Osteocyte (in vitro differentiated cells): Measurements from ENCODE around the gene SBSN. TPM values are rescaled to one million over a fixed set of nuclear protein-coding genes. Genes with fewer than 3 reads are reported as not detected.

ENCODE experiments used
- DNase-seq: peaks from one replicate; pipeline ENCODE4 v3.0.0; 2021; ENCODE audit warnings: mixed read lengths; ENCODE audit not compliant: unreplicated experiment; ENCODE audit errors: extremely low spot score
- H3K27ac Mint-ChIP-seq: one replicate; pipeline ENCODE4 v1.8.0; 2021; ENCODE audit warnings: mild to moderate bottlenecking, mixed read lengths; ENCODE audit not compliant: unreplicated experiment
- H3K27me3 Mint-ChIP-seq: one replicate; pipeline ENCODE4 v1.8.0; 2021; ENCODE audit warnings: mixed read lengths; ENCODE audit not compliant: unreplicated experiment
- H3K36me3 Mint-ChIP-seq: one replicate; pipeline ENCODE4 v1.8.0; 2021; ENCODE audit warnings: mixed read lengths; ENCODE audit not compliant: unreplicated experiment
- H3K4me1 Mint-ChIP-seq: one replicate; pipeline ENCODE4 v1.8.0; 2021; ENCODE audit warnings: mixed read lengths; ENCODE audit not compliant: unreplicated experiment
- H3K4me3 Mint-ChIP-seq: one replicate; pipeline ENCODE4 v1.8.0; 2021; ENCODE audit warnings: mild to moderate bottlenecking, moderate library complexity, mixed read lengths; ENCODE audit not compliant: unreplicated experiment
- H3K9me3 Mint-ChIP-seq: one replicate; pipeline ENCODE4 v1.8.0; 2021; ENCODE audit warnings: mixed read lengths; ENCODE audit not compliant: unreplicated experiment
- total RNA-seq: library from RNA; stranded (reverse); gene quantifications from 2 replicates; pipeline ENCODE4 v1.2.1, GENCODE V29; 2021
- TF ChIP-seq, protein P1 (sequence below): fragments of 200-600 bp; sonication (generic); IDR thresholded peaks from 2 replicates; pipeline ENCODE4 v1.5.0; 2021; ENCODE audit warnings: antibody characterized with exemption, mild to moderate bottlenecking, moderate library complexity

The SBSN gene
- total RNA-seq, 1 donor from 2014 or later = not detected

DNA sequence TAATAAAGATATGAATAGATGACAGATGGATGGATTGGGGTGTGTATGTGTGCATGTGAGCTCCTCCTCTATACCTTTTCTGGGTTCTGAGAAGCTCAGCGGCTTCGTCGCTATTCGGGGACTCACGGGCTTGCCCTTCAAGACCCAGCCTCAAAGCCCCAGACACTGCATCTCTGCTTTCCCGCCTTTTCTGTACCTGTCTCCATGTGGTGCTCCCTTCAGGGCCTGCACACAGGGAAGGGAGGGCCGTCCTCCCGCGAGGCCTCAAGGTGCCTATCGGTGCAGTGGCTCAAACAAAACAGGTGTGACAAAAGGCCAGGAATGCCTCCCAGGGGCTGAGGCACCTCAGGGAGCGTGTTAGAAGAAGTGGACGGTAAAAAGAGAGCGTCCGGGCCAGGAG lies 54.0 kb downstream of the SBSN start:
- Mint-ChIP-seq H3K4me1 (no peaks in the 10 kb centered on the region), H3K9me3 (no peaks in the 10 kb centered on the region), H3K36me3 (no peaks in the 10 kb centered on the region), H3K27me3 (no peaks in the 10 kb centered on the region), H3K4me3 (no peak overlapping the region), H3K27ac (no peak overlapping the region)
- no peak for DNase-seq
- TF ChIP-seq, protein P1, sequence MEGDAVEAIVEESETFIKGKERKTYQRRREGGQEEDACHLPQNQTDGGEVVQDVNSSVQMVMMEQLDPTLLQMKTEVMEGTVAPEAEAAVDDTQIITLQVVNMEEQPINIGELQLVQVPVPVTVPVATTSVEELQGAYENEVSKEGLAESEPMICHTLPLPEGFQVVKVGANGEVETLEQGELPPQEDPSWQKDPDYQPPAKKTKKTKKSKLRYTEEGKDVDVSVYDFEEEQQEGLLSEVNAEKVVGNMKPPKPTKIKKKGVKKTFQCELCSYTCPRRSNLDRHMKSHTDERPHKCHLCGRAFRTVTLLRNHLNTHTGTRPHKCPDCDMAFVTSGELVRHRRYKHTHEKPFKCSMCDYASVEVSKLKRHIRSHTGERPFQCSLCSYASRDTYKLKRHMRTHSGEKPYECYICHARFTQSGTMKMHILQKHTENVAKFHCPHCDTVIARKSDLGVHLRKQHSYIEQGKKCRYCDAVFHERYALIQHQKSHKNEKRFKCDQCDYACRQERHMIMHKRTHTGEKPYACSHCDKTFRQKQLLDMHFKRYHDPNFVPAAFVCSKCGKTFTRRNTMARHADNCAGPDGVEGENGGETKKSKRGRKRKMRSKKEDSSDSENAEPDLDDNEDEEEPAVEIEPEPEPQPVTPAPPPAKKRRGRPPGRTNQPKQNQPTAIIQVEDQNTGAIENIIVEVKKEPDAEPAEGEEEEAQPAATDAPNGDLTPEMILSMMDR = no peak

Other genes with a start within 250 kb of the SBSN start
- gene HAMP, start 245.8 kb downstream of the SBSN start, total RNA-seq = 0.68 TPM in 1 of 2 replicates, not detected in the other
- not detected in 2 replicates for gene MAG, start 236.2 kb downstream of the SBSN start, total RNA-seq
- not detected in 2 replicates for gene CD22, start 199.1 kb downstream of the SBSN start, total RNA-seq
- not detected in 2 replicates for gene FFAR1, start 180.4 kb downstream of the SBSN start, total RNA-seq
- not detected in 2 replicates for gene FFAR3, start 169.9 kb downstream of the SBSN start, total RNA-seq
- not detected in 2 replicates for gene GPR42, start 157.2 kb downstream of the SBSN start, total RNA-seq
- gene FFAR2, start 80.1 kb downstream of the SBSN start, total RNA-seq = not detected in 2 replicates
- gene KRTDAP, start 37.8 kb downstream of the SBSN start, total RNA-seq = not detected in 2 replicates
- not detected in 2 replicates for gene DMKN, start 14.7 kb downstream of the SBSN start, total RNA-seq
- not detected in 2 replicates for gene GAPDHS, start 5.1 kb upstream of the SBSN start, total RNA-seq
- gene TMEM147, start 17.3 kb upstream of the SBSN start, total RNA-seq = 110 and 111 TPM in 2 replicates
- not detected in 2 replicates for gene ATP4A, start 35.3 kb upstream of the SBSN start, total RNA-seq
- not detected in 2 replicates for gene PMIS2, start 57.9 kb upstream of the SBSN start, total RNA-seq
- gene HAUS5, start 84.4 kb upstream of the SBSN start, total RNA-seq = 15.0 and 16.6 TPM in 2 replicates
- gene RBM42, start 100.7 kb upstream of the SBSN start, total RNA-seq = 88.9 and 95.3 TPM in 2 replicates
- gene ETV2, start 113.4 kb upstream of the SBSN start, total RNA-seq = 1.2 and 1.3 TPM in 2 replicates
- 317 and 370 TPM in 2 replicates for gene COX6B1, start 120.0 kb upstream of the SBSN start, total RNA-seq
- gene UPK1A, start 138.2 kb upstream of the SBSN start, total RNA-seq = not detected in 2 replicates
- gene ZBTB32, start 176.2 kb upstream of the SBSN start, total RNA-seq = not detected in 2 replicates
- 45.1 and 45.3 TPM in 2 replicates for gene KMT2B, start 189.7 kb upstream of the SBSN start, total RNA-seq
- 2.3 and 3.1 TPM in 2 replicates for gene IGFLR1, start 214.1 kb upstream of the SBSN start, total RNA-seq
- 35.9 and 44.9 TPM in 2 replicates for gene U2AF1L4, start 217.1 kb upstream of the SBSN start, total RNA-seq
- 71.4 and 72.6 TPM in 2 replicates for gene PSENEN, start 217.3 kb upstream of the SBSN start, total RNA-seq
- 14.1 and 15.7 TPM in 2 replicates for gene LIN37, start 220.3 kb upstream of the SBSN start, total RNA-seq
- 0.37 and 0.64 TPM in 2 replicates for gene HSPB6, start 228.7 kb upstream of the SBSN start, total RNA-seq
- 19.8 and 20.9 TPM in 2 replicates for gene PROSER3, start 229.9 kb upstream of the SBSN start, total RNA-seq
- gene ARHGAP33, start 247.3 kb upstream of the SBSN start, total RNA-seq = 10.1 and 15.2 TPM in 2 replicates